Liver (tissue), 3 donors: ENCODE data around the gene HIPK3.

Experiments used
- ATF3 ChIP-seq: IDR thresholded peaks from 2 replicates; pipeline ENCODE4 v1.6.1; 2016; ENCODE audit warnings: antibody characterized with exemption
- CTCF ChIP-seq: fragments of 150-350 bp; IDR thresholded peaks from 2 replicates; pipeline ENCODE4 v1.5.1; 2017; ENCODE audit warnings: improper control_type of control experiment, low read depth, low read length; ENCODE audit not compliant: missing input control
- REST ChIP-seq: IDR thresholded peaks from 2 replicates; pipeline ENCODE4 v1.6.1; 2016; ENCODE audit warnings: antibody characterized with exemption, mild to moderate bottlenecking
- donor health status: healthy.
- donor health status: healthy.

- no peak for TF ChIP-seq REST
- TF ChIP-seq CTCF, result no peak
- no peak for TF ChIP-seq ATF3
Measured at GRCh38 chr11:33227578-33228261, 29.5 kb upstream of the HIPK3 start.
